ENCODE measurements around the gene MLF1. TPM values are rescaled to one million over a fixed set of nuclear protein-coding genes. Genes with fewer than 3 reads are reported as not detected.

MLF1 gene
- polyA plus RNA-seq, 3 donors, result 0.17 to 0.43 (median 0.41) TPM

DNA sequence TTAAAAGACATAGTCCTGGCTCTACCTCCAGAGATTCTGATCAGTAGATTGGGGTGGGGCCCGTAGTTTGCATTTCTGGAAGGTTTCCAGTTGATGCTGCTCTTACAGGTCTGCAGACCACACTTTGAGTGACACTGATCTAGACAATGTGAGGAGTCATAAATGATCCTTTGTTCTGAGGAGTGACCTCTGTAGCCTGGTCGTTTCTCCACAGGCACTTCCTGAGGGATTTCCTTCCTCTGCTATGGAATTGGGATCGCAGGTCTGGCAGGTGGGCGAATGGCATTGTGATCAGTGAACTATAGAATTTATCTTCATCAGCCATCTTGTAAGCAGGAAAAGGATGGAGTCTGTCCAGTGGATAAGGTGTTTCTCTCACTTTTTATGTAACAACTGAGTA is 78.8 kb downstream of the MLF1 start:
- peaks cover 7 to 8% of the 10 kb centered on the region in 2 donors for H3K4me1 ChIP-seq (ENCODE audit: control insufficient read depth in 1 of 2, insufficient read depth in 2 of 2, low read length in 2 of 2)
- H3K9ac ChIP-seq (ENCODE audit: insufficient read depth, low read length, poor library complexity, severe bottlenecking), result no peak overlapping the region
- H3K9me3 Mint-ChIP-seq, result no peaks in the 10 kb centered on the region
- no peaks in the 10 kb centered on the region for H3K9me3 ChIP-seq (replicated peaks in 1 of 2; ENCODE audit: control insufficient read depth in 1 of 2, insufficient read depth in 1 of 2, low read length in 2 of 2)
- TF ChIP-seq, protein P1, sequence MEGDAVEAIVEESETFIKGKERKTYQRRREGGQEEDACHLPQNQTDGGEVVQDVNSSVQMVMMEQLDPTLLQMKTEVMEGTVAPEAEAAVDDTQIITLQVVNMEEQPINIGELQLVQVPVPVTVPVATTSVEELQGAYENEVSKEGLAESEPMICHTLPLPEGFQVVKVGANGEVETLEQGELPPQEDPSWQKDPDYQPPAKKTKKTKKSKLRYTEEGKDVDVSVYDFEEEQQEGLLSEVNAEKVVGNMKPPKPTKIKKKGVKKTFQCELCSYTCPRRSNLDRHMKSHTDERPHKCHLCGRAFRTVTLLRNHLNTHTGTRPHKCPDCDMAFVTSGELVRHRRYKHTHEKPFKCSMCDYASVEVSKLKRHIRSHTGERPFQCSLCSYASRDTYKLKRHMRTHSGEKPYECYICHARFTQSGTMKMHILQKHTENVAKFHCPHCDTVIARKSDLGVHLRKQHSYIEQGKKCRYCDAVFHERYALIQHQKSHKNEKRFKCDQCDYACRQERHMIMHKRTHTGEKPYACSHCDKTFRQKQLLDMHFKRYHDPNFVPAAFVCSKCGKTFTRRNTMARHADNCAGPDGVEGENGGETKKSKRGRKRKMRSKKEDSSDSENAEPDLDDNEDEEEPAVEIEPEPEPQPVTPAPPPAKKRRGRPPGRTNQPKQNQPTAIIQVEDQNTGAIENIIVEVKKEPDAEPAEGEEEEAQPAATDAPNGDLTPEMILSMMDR (IDR thresholded peaks at IDR 0.05), result no peak
- no peaks in the 10 kb centered on the region for H3K27me3 ChIP-seq (ENCODE audit: control insufficient read depth in 2 of 2, insufficient read depth in 2 of 2, low read length in 2 of 2)
- peaks cover 73 to 77% of the 10 kb centered on the region in 2 donors for H3K36me3 Mint-ChIP-seq
- 100% methylated on average over 1 of the region's 4 CpGs for WGBS (ENCODE audit: insufficient coverage)
- H3K36me3 ChIP-seq (replicated peaks in 1 of 2; ENCODE audit: control insufficient read depth in 1 of 2, insufficient read depth in 2 of 2, low read length in 2 of 2), result peaks cover 74 to 86% of the 10 kb centered on the region in 2 donors
- no peak overlapping the region for H3K4me3 Mint-ChIP-seq
- peak overlapping the region in 1 of 7 donors; percentile 55 for H3K27ac Mint-ChIP-seq
- H4K20me1 ChIP-seq (ENCODE audit: insufficient read depth, low read length), result no peaks in the 10 kb centered on the region
- H3K4me2 ChIP-seq (replicated peaks; ENCODE audit: extremely low read depth, low read length, poor library complexity, severe bottlenecking), result no peak overlapping the region
- H3K27me3 Mint-ChIP-seq (ENCODE audit: low read depth in 3 of 3), result no peaks in the 10 kb centered on the region
- H3K4me3 ChIP-seq (replicated peaks in 1 of 3; ENCODE audit: low read depth in 2 of 3, low read length in 3 of 3), result no peak overlapping the region
- H3K27ac ChIP-seq (ENCODE audit: low read depth in 1 of 2, low read length in 2 of 2), result no peak overlapping the region
- no peak overlapping the region for H2AFZ ChIP-seq (ENCODE audit: insufficient read depth, low read depth, low read length, poor library complexity, severe bottlenecking)
- peaks cover 21% of the 10 kb centered on the region for H3K79me2 ChIP-seq (ENCODE audit: insufficient read depth, low read length)
- intact Hi-C loops (cut with micrococcal nuclease), result no loop called here
- H3K4me1 Mint-ChIP-seq, result peaks cover 11% of the 10 kb centered on the region
- no peak for DNase-seq

DNA sequence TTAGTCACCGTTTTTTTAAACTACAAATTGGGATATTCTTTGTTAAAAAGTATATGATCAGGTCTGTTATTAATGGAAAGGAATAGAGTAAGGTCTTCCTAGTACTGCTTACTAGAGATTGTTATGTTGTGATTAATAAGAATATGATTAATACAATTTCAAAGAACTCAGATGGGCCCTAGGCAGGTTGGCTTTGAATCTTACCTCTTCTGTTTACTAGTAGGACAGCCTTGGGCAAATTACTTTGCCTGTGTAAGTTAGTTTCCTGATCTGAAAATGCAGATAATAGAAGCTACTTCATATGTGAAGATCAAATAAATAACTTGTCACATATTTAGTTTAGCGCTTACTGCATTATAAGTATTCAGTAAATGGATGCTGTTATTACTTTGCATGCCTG is 80.2 kb downstream of the MLF1 start:
- H2AFZ ChIP-seq (ENCODE audit: insufficient read depth, low read depth, low read length, poor library complexity, severe bottlenecking), result no peak overlapping the region
- intact Hi-C loops (cut with micrococcal nuclease), result no loop called here

More for the DNA sequence above, 80.2 kb downstream of the MLF1 start:
- no peaks in the 10 kb centered on the region for H4K20me1 ChIP-seq (ENCODE audit: insufficient read depth, low read length)
- H3K4me1 ChIP-seq (ENCODE audit: control insufficient read depth in 1 of 2, insufficient read depth in 2 of 2, low read length in 2 of 2), result no peaks in the 10 kb centered on the region
- no peaks in the 10 kb centered on the region for H3K9me3 ChIP-seq (replicated peaks in 1 of 2; ENCODE audit: control insufficient read depth in 1 of 2, insufficient read depth in 1 of 2, low read length in 2 of 2)
- no CpG with 5 or more reads among the region's 2 CpGs for WGBS (ENCODE audit: insufficient coverage)
- peaks cover 8% of the 10 kb centered on the region for H3K79me2 ChIP-seq (ENCODE audit: insufficient read depth, low read length)
- H3K27ac ChIP-seq (ENCODE audit: low read depth in 1 of 2, low read length in 2 of 2), result no peak overlapping the region
- H3K4me3 ChIP-seq (replicated peaks in 1 of 3; ENCODE audit: low read depth in 2 of 3, low read length in 3 of 3), result no peak overlapping the region
- peaks cover 2% of the 10 kb centered on the region for H3K4me1 Mint-ChIP-seq
- peaks cover 76 to 90% of the 10 kb centered on the region in 2 donors for H3K36me3 Mint-ChIP-seq
- TF ChIP-seq, protein P1 (IDR thresholded peaks at IDR 0.05), result no peak
- no peaks in the 10 kb centered on the region for H3K27me3 Mint-ChIP-seq (ENCODE audit: low read depth in 3 of 3)
- H3K27ac Mint-ChIP-seq, result no peak overlapping the region
- no peak overlapping the region for H3K9ac ChIP-seq (ENCODE audit: insufficient read depth, low read length, poor library complexity, severe bottlenecking)
- H3K27me3 ChIP-seq (ENCODE audit: control insufficient read depth in 2 of 2, insufficient read depth in 2 of 2, low read length in 2 of 2), result no peaks in the 10 kb centered on the region
- H3K4me3 Mint-ChIP-seq, result no peak overlapping the region
- no peaks in the 10 kb centered on the region for H3K9me3 Mint-ChIP-seq
- no peak overlapping the region for H3K4me2 ChIP-seq (replicated peaks; ENCODE audit: extremely low read depth, low read length, poor library complexity, severe bottlenecking)
- H3K36me3 ChIP-seq (replicated peaks in 1 of 2; ENCODE audit: control insufficient read depth in 1 of 2, insufficient read depth in 2 of 2, low read length in 2 of 2), result peaks cover 81 to 96% of the 10 kb centered on the region in 2 donors
- no peak for DNase-seq

Data from CD14-positive monocyte (primary cell).